ENCODE measurements around the gene TNIK. TPM values are rescaled to one million over a fixed set of nuclear protein-coding genes. Genes with fewer than 3 reads are reported as not detected.
A peak's percentile ranks its signal among the peaks of the same experiment; 100 is the strongest.

Gene TNIK
- total RNA-seq, 2 donors from 2014 or later = 5.6 to 47.1 TPM

DNA sequence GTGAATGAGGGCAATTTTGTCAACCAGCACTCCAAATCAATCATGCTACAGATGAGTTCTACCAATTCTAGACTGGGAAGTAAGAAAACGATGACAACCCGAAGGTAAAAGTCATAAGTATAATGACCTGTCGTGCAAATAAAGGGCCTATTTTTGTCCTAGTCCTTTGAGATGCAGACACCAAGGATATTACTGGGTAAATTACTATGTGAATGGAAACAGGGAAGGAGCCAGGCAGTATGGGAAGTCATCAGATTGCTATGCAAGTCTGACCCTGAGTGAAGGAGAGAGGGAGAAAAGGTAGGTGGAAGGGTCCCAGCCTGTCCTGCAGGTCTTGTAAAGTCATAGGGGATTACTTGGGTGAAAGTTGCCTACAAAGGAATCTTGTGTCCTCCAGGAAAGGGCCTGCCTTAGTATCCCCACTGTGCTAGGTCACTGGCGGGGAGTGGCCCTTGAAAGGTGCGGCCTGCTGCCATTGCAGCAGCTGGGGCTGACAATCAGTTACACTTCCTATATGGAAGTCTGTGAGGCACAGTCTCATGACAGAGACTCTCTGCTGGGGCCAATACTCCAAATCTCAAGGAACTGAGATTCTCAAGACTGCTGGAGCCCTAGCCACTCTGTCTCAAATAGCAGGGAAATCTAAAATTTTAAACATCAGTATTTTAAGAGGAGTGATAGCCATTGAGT, 283.8 kb downstream of the TNIK start:
- TF ChIP-seq POLR2AphosphoS5 (IDR thresholded peaks at IDR 0.05) (no peak), CTCF (IDR thresholded peaks at IDR 0.05) (no peak), POLR2A (IDR thresholded peaks at IDR 0.05) (no peak)
- intact Hi-C loops (cut with DNase I) = no loop called here
- 77% methylated on average over 5 of the region's 5 CpGs for WGBS
- H3K36me3 ChIP-seq = no peaks in the 10 kb centered on the region
- no peak for DNase-seq (ENCODE audit: low spot score)
- H3K4me1 ChIP-seq (replicated peaks) = no peaks in the 10 kb centered on the region
- no peak overlapping the region for H3K27ac ChIP-seq
- H3K27me3 ChIP-seq (replicated peaks; ENCODE audit: insufficient read depth) = no peaks in the 10 kb centered on the region
- H3K4me3 ChIP-seq = no peak overlapping the region
- no peaks in the 10 kb centered on the region for H3K9me3 ChIP-seq

- intact Hi-C loops (cut with DNase I) = no loop called here
- WGBS = 11% methylated on average over 7 of the region's 7 CpGs
- H3K27ac ChIP-seq = no peak overlapping the region
Observed at GRCh38 chr3:171175741-171176234, 284.4 kb downstream of the TNIK start.

GRCh38 chr3:171173736-171174135, 286.5 kb downstream of the TNIK start:
- Histone ChIP-seq H3K4me3 (no peak overlapping the region), H3K4me1 (replicated peaks) (no peaks in the 10 kb centered on the region), H3K27ac (no peak overlapping the region), H3K36me3 (no peaks in the 10 kb centered on the region), H3K27me3 (replicated peaks; ENCODE audit: insufficient read depth) (no peaks in the 10 kb centered on the region), H3K9me3 (no peaks in the 10 kb centered on the region)
- WGBS = 84% methylated on average over 6 of the region's 6 CpGs
- DNase-seq (ENCODE audit: low spot score) = no peak
- intact Hi-C loops (cut with DNase I) = no loop called here
- TF ChIP-seq CTCF (IDR thresholded peaks at IDR 0.05) = no peak
- no peak for TF ChIP-seq POLR2AphosphoS5 (IDR thresholded peaks at IDR 0.05)
- no peak for TF ChIP-seq POLR2A (IDR thresholded peaks at IDR 0.05)

More at GRCh38 chr3:171175741-171176234, 284.4 kb downstream of the TNIK start:
- no peaks in the 10 kb centered on the region for H3K9me3 ChIP-seq
- no peaks in the 10 kb centered on the region for H3K4me1 ChIP-seq (replicated peaks)
- DNase-seq (ENCODE audit: low spot score) = no peak
- no peak for TF ChIP-seq CTCF (IDR thresholded peaks at IDR 0.05)
- TF ChIP-seq POLR2AphosphoS5 (IDR thresholded peaks at IDR 0.05) = no peak
- no peak for TF ChIP-seq POLR2A (IDR thresholded peaks at IDR 0.05)
- no peaks in the 10 kb centered on the region for H3K27me3 ChIP-seq (replicated peaks; ENCODE audit: insufficient read depth)
- H3K4me3 ChIP-seq = no peak overlapping the region
- no peaks in the 10 kb centered on the region for H3K36me3 ChIP-seq

GRCh38 chr3:171172070-171172469, 288.1 kb downstream of the TNIK start:
- Histone ChIP-seq H3K4me3 (no peak overlapping the region), H3K27ac (no peak overlapping the region), H3K4me1 (replicated peaks) (no peaks in the 10 kb centered on the region), H3K9me3 (no peaks in the 10 kb centered on the region), H3K36me3 (no peaks in the 10 kb centered on the region), H3K27me3 (replicated peaks; ENCODE audit: insufficient read depth) (no peaks in the 10 kb centered on the region)
- intact Hi-C loops (cut with DNase I) = no loop called here
- DNase-seq (ENCODE audit: low spot score) = no peak
- no peak for TF ChIP-seq POLR2A (IDR thresholded peaks at IDR 0.05)
- peak in 1 of 4 experiments; percentile 11 for TF ChIP-seq CTCF (IDR thresholded peaks at IDR 0.05)
- TF ChIP-seq POLR2AphosphoS5 (IDR thresholded peaks at IDR 0.05) = no peak
- WGBS = 86% methylated on average over 4 of the region's 4 CpGs

- TF ChIP-seq POLR2A (IDR thresholded peaks at IDR 0.05) = no peak
- TF ChIP-seq POLR2AphosphoS5 (IDR thresholded peaks at IDR 0.05) = no peak
- TF ChIP-seq CTCF (IDR thresholded peaks at IDR 0.05) = no peak
- intact Hi-C loops (cut with DNase I) = loop anchor here (10.0 kb wide), 1 partner anchor 205 kb away; no protein-coding TSS in a partner anchor
- WGBS = 53% methylated on average over 1 of the region's 1 CpG
- Histone ChIP-seq H3K27me3 (replicated peaks; ENCODE audit: insufficient read depth) (no peaks in the 10 kb centered on the region), H3K27ac (no peak overlapping the region), H3K4me1 (replicated peaks) (no peaks in the 10 kb centered on the region), H3K4me3 (no peak overlapping the region), H3K36me3 (no peaks in the 10 kb centered on the region), H3K9me3 (no peaks in the 10 kb centered on the region)
- DNase-seq (ENCODE audit: low spot score) = no peak
Observed at GRCh38 chr3:171169866-171170265, 290.3 kb downstream of the TNIK start.

All from prostate gland (tissue), 2 donors.